ENCODE measurements around the gene ZNF423.

ZNF423 gene

GRCh38 chr16:49608779-49609178 is 247.1 kb downstream of the ZNF423 start:
- TF ChIP-seq, protein P1, sequence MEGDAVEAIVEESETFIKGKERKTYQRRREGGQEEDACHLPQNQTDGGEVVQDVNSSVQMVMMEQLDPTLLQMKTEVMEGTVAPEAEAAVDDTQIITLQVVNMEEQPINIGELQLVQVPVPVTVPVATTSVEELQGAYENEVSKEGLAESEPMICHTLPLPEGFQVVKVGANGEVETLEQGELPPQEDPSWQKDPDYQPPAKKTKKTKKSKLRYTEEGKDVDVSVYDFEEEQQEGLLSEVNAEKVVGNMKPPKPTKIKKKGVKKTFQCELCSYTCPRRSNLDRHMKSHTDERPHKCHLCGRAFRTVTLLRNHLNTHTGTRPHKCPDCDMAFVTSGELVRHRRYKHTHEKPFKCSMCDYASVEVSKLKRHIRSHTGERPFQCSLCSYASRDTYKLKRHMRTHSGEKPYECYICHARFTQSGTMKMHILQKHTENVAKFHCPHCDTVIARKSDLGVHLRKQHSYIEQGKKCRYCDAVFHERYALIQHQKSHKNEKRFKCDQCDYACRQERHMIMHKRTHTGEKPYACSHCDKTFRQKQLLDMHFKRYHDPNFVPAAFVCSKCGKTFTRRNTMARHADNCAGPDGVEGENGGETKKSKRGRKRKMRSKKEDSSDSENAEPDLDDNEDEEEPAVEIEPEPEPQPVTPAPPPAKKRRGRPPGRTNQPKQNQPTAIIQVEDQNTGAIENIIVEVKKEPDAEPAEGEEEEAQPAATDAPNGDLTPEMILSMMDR (conservative IDR thresholded peaks at IDR 0.05; ENCODE audit: low read length), result peak; percentile 58
- DNase-seq (ENCODE audit: low read depth), result peak; percentile 45
- no peak overlapping the region for H3K4me3 ChIP-seq (ENCODE audit: low read length)

GRCh38 chr16:49608098-49608497 is 247.8 kb downstream of the ZNF423 start:
- H3K4me3 ChIP-seq (ENCODE audit: low read length), result no peak overlapping the region
- no peak for DNase-seq (ENCODE audit: low read depth)
- TF ChIP-seq, protein P1 (conservative IDR thresholded peaks at IDR 0.05; ENCODE audit: low read length), result no peak

GRCh38 chr16:49605536-49606254 is 250.2 kb downstream of the ZNF423 start:
- TF ChIP-seq, protein P1 (conservative IDR thresholded peaks at IDR 0.05; ENCODE audit: low read length), result no peak
- DNase-seq (ENCODE audit: low read depth), result no peak
- no peak overlapping the region for H3K4me3 ChIP-seq (ENCODE audit: low read length)

DNA sequence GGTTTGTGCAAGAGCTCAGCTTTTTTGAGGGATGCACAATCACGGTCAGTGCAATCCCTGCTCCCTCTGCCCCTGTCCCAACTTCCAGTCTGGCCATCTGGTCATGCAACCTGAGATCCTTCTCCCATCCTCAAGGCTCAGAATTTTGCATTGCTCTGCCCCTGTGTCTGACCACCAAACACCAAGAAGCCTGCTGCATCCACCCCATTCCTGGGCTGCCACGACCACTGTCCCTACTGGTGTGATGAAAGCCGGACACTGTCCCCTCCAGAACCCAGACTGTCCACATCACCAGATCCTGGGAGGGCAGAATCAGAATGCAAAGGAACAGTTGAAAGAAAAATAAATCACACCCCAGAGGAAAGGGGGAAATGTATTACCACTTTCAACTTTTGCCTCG is 251.3 kb downstream of the ZNF423 start:
- no peak overlapping the region for H3K4me3 ChIP-seq (ENCODE audit: low read length)
- no peak for DNase-seq (ENCODE audit: low read depth)
- TF ChIP-seq, protein P1 (conservative IDR thresholded peaks at IDR 0.05; ENCODE audit: low read length), result no peak

GRCh38 chr16:49603956-49604355 is 252.0 kb downstream of the ZNF423 start:
- TF ChIP-seq, protein P1 (conservative IDR thresholded peaks at IDR 0.05; ENCODE audit: low read length), result no peak
- no peak overlapping the region for H3K4me3 ChIP-seq (ENCODE audit: low read length)
- DNase-seq (ENCODE audit: low read depth), result no peak

- no peak for DNase-seq (ENCODE audit: low read depth)
- TF ChIP-seq, protein P1 (conservative IDR thresholded peaks at IDR 0.05; ENCODE audit: low read length), result no peak
- no peak overlapping the region for H3K4me3 ChIP-seq (ENCODE audit: low read length)
Observed at GRCh38 chr16:49602976-49603310, 253.0 kb downstream of the ZNF423 start.

- DNase-seq (ENCODE audit: low read depth), result no peak
- TF ChIP-seq, protein P1 (conservative IDR thresholded peaks at IDR 0.05; ENCODE audit: low read length), result no peak
Observed at GRCh38 chr16:49602201-49602975, 253.5 kb downstream of the ZNF423 start.

More at GRCh38 chr16:49602201-49602975, 253.5 kb downstream of the ZNF423 start:
- H3K4me3 ChIP-seq (ENCODE audit: low read length), result no peak overlapping the region
